NOMO-1 treated with DMSO at 0.1 percent for 48 hours (cell line): ENCODE results near the gene SEMA5A.

Experiments used
- DNase-seq: peaks from one replicate; lab custom pipeline; 2025; ENCODE audit not compliant: unreplicated experiment; lab: John Stamatoyannopoulos, UW

Gene SEMA5A

GRCh38 chr5:9551567-9552537 lies 6.0 kb upstream of the SEMA5A start:
- no peak for DNase-seq

- no peak for DNase-seq
Observed at GRCh38 chr5:9549941-9550340, 4.1 kb upstream of the SEMA5A start.

GRCh38 chr5:9547122-9547947 lies 1.5 kb upstream of the SEMA5A start:
- no peak for DNase-seq

GRCh38 chr5:9545136-9545991 lies 511 bp downstream of the SEMA5A start:
- no peak for DNase-seq

- DNase-seq: no peak
Observed at GRCh38 chr5:9544502-9545135, 1.3 kb downstream of the SEMA5A start.

- no peak for DNase-seq
Observed at GRCh38 chr5:9544056-9544455, 1.8 kb downstream of the SEMA5A start.

- DNase-seq: no peak
Observed at GRCh38 chr5:9543311-9543920, 2.5 kb downstream of the SEMA5A start.

- no peak for DNase-seq
Observed at GRCh38 chr5:9540791-9541190, 5.1 kb downstream of the SEMA5A start.

GRCh38 chr5:9538504-9538903 lies 7.4 kb downstream of the SEMA5A start:
- DNase-seq: no peak

GRCh38 chr5:9537223-9538141 lies 8.4 kb downstream of the SEMA5A start:
- no peak for DNase-seq

GRCh38 chr5:9536717-9537116 lies 9.2 kb downstream of the SEMA5A start:
- DNase-seq: no peak

GRCh38 chr5:9534881-9535517 lies 10.9 kb downstream of the SEMA5A start:
- no peak for DNase-seq

- DNase-seq: no peak
Observed at GRCh38 chr5:9533562-9534364, 12.1 kb downstream of the SEMA5A start.

- no peak for DNase-seq
Observed at GRCh38 chr5:9533096-9533495, 12.8 kb downstream of the SEMA5A start.

- DNase-seq: no peak
Observed at GRCh38 chr5:9529513-9529912, 16.4 kb downstream of the SEMA5A start.

GRCh38 chr5:9529041-9529480 lies 16.8 kb downstream of the SEMA5A start:
- DNase-seq: no peak

GRCh38 chr5:9524941-9525340 lies 20.9 kb downstream of the SEMA5A start:
- no peak for DNase-seq
